ENCODE measurements around the gene GOLGA6D.
"Not testable (repeated sequence)": the region's sequence is repeated elsewhere in the genome, so short reads cannot be mapped to it uniquely, and the experiment has no call there.

Gene GOLGA6D

DNA sequence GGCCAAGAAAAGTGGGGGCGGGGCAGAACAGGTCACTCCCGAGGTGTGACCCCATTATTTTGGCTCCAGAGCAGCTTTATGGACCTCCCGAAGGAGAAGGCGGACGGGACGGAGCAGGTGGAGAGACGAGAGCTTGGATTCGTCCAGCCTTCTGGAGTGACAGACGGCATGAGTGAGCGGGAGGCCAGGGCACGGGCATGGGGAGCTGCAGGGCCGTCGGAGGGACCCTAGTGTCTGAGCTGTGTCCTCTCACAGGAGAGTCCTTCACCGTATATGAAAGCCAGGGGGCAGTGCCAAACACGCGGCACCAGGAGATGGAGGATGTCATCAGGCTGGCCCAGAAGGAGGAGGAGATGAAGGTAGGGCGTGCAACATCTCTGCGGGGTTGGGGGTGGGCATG is 11.0 kb downstream of the GOLGA6D start:
- not testable (repeated sequence) for DNase-seq (ENCODE audit: low read depth)

DNA sequence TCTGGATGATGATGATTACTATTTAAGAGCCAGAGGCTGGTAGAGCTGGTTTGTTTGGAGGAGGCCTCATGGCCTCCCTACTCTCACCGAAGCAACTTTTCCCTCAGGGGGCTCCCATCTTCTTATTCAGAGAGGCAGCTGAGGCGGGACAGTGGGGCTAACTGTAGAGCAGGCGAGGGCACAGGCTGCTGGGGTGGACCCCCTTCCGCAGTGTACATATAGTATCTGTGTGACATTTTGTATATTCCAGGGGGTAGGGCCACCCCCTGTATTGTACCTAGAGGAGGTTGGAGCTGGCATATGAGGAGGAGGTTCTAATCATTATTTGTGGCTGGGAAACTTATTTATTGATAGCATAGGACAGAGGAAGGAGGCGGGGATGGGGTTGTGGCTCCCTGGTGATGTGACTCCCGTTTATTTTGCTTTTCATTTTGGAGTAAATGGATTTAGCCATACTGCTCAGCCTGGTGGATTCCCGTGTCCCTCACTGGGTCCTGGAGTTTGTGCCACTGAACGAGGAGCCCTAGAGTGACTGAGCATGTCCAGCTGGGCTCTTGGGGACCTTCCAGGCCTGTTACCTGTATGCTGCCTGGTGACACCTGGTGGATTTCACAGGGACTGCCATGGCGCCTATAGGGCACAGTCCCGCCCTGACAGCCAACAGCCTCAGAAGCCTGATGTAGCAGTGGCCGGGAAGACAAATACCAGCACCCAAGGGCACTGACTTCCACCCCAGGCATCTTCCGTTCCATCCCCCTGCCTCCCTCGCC is 16.1 kb downstream of the GOLGA6D start:
- DNase-seq (ENCODE audit: low read depth) = not testable (repeated sequence)

DNA sequence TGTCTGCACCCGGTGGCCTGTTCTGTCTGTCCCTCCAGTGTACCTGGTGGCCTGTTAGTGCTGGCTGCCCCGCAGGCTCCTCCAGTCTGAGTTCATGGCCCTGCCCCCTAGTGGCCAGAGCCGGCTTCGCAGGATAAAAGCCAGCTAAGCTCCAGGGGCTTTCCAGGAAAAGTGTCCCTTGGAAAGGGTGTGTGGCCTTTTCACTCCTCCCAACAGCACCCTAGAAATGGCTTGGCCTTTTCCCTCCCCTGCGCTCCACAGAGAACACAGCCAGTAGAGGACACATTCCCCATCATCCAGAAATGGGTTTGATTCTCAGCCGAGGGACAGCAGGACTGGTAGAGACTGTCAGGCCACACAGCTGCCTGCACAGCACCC is 16.7 kb downstream of the GOLGA6D start:
- DNase-seq (ENCODE audit: low read depth) = not testable (repeated sequence)

DNA sequence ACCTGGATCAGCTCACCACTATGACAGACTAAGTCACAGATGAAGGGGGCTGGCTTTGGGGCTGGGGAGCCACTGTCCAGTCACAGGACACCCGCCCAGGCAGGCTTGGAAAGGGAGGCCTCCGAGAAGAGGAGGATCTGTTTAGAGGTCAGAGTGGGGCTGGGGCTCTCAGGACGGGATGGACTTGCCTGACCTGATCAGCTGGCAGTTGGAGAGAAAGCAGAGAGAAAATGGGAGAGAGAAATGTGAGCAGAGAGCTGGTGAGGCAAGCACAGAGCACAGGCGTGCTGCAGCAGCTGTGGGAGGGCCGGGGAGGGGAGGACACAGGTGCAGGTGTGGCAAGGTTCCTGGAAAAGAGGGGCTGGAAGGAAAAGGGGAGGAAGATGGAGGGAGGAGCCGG is 17.4 kb downstream of the GOLGA6D start:
- DNase-seq (ENCODE audit: low read depth) = not testable (repeated sequence)

DNA sequence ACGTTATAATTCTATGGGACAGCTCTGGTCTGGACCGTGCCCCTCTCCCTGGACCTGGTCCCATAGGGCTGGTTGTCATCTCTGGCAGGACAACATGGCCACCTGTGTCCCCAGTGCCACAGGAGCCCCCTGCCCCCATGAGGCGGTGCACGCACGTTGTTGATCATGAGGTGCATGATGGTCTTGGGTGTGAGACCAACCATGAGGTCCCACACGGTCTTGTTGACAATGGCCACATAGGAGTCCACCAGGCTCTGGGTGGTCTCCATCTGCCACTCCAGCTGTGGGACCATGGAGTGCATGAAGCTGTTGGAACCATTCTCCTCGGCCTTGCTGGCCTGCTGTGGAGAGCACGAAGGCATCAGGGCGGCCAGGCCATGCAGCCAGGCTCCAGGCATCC is 19.7 kb downstream of the GOLGA6D start:
- DNase-seq (ENCODE audit: low read depth) = no peak

DNA sequence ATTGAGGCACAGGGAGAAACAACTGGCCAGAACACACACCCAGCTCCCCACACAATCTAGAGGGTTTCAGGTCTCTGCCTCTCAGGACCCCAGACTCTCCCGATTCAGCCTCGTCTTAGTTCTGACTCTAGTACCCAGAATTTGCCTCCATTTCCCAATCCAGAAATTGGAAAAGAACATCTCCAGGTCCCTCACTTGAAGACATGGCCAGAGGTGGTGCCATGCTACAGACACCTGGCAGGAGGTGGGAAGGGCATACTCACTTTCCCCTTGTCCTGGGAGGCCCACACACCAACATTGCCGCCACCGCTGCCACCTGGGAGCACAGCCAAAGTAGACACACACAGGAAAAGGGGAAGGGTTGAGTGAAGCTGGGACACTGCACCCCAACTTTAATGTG is 20.1 kb downstream of the GOLGA6D start:
- not testable (repeated sequence) for DNase-seq (ENCODE audit: low read depth)

DNA sequence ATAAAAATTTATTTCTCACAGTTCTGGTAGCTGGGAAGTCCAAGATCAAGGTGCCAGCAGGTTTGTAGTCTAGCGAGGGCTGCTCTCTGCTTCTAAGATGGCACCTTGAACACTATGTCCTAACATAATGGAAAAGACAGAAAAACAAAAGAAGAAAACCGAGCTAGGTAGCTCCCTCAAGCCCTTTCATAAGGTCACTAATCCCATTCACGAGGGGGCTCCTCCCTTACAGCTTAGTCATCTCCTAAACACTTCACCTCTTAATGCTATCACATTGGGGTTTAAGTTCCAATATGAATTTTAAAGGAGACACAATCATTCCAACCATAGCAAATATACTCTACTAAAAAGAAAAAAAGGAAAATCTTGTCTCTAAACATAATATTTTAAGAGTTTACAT is 23.6 kb downstream of the GOLGA6D start:
- DNase-seq (ENCODE audit: low read depth) = no peak

DNA sequence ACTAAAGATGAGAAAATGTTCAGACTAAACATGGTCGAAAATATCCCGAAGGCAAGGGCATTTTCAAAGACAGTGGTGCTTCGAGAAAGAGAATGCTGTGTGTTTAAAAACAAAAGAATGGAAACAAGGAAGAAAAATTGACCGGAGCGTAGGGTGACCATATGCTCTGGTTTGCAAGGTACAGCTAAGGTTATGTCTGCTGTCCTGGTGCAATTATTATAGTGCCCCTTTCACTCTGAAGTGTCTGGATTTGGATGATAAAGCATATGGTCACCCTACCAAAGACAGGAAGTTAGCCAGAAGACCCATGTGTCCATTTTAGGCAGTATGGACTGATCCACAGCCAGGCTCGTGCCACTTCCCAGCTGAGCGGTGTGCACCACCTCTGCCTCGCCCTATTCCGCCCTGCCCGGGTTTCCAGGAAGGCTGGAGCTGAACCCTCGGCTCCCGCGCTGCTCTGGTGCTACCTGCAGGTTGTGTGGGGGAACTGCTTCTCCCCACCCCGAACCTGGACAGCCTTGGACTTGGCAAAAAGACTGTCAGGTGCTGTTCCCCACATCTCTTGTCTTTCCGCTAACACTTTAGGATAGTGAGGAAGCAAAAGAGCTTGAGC is 25.2 kb downstream of the GOLGA6D start:
- no peak for DNase-seq (ENCODE audit: low read depth)

DNA sequence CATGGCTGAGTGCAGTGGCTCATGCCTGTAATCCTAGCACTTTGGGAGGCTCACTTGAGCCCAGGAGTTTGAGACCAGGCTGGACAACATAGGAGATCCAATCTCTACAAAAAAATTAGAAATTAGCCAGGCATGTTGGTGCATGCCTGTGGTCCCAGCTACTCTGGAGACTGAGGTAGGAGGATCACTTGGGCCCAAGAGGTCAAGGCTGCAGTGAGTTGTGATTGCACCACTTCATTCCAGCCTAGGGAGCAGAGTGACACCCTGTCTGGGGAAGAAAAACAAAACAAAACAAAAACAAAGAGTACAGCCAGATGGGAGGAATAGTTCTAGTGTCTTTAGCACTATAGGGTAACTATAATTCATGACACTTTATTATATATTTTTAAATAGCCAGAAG is 27.1 kb downstream of the GOLGA6D start:
- no peak for DNase-seq (ENCODE audit: low read depth)

DNA sequence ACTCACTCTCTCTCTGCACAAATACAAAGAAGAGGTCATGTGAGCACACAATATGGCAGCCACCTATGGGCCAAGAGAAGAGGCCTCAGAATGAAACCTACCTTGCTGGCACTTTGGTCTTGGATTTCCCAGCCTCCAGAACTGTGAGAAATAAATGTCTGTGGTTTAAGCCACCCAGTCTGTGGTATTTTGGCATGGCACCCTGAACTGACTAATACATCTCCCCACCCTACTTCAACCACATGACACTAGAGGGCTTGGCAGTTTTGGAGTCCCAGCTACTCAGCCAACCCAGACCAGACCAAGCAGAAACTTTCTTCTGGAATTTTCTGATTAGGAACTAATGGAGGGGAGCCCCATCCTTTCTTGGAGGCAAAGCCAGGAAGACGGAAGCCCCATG is 29.9 kb downstream of the GOLGA6D start:
- peak; percentile 60 for DNase-seq (ENCODE audit: low read depth)

DNA sequence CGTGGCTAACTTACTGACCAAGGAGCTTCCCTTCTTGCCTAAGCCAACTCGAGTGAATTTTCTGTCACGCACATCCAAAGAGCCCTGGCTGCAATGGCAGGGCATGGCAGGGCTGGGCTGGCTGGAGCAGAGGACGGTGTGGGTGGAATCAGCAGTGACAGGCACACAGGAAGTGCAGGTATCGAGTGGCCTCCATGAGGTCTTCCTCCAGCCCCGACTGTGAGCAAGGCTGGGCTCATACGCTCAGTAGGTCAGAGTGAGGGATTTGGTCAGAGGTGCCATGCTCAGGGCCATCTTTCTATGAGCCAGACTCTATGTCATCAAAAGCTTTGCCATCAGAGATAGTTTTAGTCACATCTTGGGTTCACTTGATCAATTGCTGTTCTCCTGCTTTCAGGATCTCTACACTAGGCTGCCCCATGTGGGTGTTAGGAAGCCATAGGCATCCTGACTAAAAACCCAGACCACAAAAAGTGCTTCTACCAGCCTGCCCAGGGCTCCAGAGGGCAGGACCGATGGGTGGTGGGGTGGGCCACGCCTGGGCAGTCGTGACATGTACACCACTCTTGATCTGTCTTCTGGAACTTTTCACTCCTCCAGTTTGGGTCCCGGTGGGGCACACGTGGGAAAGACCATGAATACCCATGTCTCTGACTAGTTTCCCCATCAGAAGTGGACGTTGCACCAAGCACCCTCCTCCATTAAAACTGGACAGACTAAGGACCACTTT is 30.6 kb downstream of the GOLGA6D start:
- no peak for DNase-seq (ENCODE audit: low read depth)

DNA sequence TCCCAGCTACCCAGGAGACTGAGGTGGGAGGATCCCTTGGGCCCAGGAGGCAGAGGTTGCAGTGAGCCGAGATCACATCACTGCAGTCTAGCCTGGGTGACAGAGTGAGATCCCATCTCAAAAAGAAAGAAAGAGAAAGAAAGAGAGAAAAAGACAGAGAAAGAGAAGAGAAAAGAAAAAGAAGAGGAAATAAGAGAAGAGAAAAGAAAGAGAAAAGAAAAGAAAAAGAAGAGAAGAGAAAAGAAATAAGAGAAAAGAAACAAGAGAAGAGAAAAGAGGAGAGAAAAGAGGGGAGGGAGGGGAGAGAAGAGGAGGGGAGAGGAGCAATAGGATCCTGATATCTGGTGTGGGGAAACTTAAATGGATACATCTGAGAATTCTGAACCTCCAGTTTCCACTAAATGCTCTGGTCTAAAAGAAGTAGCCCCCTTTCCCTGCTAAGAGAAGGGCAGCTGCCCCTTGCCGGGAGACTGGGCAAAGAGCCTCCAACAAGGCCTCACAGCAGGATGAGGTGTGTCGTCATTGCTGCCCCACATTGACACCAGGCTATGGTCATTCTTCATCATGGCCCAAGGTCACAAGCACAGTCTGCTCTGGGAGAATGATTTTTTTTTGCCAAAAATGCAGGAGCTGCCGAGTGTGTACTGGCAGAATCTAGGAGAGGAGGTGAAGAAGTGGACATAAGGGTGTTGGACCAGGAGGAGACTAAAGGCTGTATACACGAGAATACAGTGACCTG is 32.1 kb downstream of the GOLGA6D start:
- no peak for DNase-seq (ENCODE audit: low read depth)

DNA sequence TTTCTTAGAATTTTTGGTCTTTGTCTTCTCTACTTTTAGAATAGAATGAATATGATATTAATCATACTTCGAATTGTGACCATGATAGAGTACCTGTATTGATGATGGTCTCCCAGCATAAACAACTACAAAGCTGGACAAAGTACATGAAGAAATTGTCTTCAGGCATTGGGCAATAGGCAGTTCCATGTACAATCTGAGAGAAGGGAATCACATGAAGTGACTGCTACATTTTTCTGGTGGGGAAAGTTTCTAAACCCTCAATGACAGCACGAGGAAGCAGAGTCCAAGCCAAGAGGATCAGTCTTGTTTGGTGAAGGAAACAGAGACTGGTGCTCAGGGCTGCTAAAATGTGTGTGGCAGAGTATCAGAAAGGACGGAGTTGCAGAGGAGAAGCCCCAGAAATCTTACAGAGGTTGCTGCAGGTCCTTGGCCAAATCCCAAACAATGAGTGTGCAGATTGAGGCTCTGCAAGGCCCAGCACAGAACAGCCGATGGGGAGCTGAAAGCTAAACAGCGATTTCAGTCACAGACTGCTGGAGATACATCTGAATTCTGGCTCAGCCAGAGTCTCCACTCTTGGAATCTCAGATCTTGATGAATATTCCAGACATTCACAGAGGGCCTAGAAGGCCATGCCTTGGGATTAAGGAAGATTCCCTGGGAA is 36.7 kb downstream of the GOLGA6D start:
- DNase-seq (ENCODE audit: low read depth) = not testable (repeated sequence)

DNA sequence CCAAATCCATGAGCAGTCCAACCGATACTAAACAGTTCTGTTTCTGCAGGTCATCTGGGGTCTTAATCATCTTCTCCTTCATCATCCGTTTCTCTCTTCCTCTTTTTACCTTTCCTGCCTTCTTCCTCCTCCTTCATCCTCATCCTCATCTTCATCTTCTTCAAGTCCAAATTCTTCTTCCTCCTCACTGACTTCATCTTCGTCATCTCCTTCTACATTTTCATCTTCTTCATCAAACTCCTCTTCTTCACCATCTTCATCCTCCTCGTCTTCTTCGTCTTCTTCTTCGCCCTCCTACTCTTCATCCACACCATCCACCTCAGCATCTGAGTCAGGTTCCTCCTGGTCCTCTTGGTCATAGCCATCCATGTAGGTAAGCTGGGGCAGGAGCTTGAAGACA is 39.1 kb downstream of the GOLGA6D start:
- DNase-seq (ENCODE audit: low read depth) = no peak

DNA sequence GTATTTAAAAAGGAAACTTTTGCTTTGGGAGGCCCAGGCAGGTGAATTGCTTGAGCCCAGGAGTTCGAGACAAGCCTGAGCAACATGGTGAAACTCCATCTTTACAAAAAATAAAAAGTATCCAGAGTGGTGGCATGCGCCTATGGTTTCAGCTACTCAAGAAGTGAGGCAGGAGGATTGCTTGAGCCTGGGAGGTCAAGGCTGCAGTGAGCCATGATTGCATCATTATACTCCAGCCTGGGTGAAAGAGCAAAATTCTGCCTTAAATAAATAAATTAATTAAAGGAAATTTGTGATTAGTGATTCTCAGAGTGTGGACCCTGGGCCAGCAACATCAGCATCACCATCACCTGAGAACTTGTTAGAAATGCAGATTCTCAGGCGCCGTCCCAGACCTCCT is 43.3 kb downstream of the GOLGA6D start:
- DNase-seq (ENCODE audit: low read depth) = no peak

DNA sequence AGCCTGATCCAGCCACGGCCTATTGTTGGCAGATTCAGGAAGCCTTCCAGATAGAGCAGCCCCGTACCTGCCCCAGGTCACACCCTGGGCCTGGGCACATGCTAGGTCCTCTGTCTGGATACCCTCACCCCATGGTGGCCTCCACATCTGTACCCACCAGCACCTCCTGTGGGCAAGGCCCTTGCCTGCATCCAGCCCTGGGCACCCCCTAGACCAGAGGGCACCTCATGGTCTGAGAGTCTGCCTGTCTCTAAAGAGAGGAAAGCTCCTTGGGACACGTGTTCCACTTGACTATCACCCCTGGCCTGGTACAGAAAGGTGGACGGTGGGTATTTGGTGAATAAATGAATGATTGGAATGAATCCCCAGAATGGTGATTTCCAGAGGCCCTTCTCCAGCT is 44.4 kb downstream of the GOLGA6D start:
- no peak for DNase-seq (ENCODE audit: low read depth)

DNA sequence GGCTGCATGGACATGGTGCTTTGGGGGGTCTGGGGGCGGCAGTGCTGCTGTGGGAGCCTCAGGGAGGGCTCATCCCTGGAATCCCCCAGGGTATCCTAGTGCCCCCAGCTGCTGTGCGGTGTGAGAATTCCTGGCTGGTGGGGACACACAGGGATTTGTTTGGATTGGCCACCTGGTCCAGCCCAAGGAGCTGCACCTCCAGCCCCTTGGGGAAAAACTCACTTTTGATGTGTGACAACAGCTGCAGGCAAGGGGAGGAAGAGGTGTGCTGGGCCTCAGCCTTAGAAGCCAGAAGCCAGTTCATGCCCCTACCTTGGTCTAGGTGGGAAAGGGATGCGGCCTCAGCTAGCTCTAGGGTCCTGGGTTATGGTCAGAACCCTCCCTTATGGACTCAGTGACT is 44.9 kb downstream of the GOLGA6D start:
- DNase-seq (ENCODE audit: low read depth) = no peak

DNA sequence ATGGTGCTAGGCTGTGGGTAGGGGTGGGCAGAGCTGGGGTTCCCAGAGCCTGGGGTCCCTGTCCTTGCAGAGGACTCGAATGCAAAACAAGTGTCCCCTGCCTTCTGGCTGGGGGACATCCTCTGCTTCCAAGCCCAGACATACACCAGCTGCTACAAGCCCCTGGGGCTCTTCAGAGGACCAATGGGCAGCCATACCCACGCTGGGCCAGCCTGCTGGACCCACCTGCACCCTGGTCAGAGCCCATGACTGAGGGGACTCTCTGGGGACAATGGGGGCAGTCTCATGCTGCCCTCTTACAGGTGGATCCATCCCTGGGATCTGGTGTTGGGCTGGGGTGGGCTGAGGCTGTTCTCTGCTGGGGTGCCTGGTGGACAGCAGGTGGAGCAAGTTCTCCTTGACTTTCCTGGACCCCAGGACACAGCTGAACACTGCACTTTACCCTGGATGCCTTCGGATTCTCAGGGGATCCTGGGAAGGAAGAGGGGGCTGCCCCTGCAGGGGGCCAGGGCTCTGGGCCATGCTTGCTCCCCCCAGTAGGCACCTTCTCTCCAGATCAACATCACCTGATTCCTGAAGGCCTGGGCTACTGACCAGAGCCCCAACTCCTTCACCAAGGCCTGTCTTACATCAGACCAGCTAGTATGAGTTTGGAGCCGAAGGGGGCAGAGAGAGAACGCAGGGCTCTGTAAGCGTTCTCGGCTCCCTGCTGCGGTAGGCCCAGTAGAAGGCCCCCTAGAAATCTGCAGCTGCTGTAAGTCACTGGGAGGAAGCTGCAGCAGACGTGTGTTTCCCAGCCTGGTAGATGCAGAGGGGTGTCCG is 46.1 kb downstream of the GOLGA6D start:
- DNase-seq (ENCODE audit: low read depth) = no peak

DNA sequence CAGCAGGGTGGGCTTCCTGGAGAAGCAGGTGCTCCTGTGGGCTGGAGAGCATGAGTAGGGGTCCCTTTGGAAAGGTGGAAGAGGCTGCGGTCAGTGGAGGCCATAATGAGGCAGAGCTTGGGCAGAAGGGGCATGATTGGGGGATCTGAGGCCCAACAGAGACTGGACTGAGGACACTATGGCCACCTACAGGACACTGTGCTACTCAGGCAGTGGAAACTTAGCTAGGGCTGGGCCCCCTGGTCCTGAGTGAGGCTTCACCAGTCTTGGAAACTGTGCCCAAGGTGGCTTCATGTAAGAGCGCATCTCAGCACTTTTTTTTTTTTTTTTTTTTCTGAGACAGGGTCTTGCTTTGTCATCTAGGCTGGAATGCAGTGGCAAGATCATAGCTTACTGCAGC is 46.9 kb downstream of the GOLGA6D start:
- DNase-seq (ENCODE audit: low read depth) = no peak

DNA sequence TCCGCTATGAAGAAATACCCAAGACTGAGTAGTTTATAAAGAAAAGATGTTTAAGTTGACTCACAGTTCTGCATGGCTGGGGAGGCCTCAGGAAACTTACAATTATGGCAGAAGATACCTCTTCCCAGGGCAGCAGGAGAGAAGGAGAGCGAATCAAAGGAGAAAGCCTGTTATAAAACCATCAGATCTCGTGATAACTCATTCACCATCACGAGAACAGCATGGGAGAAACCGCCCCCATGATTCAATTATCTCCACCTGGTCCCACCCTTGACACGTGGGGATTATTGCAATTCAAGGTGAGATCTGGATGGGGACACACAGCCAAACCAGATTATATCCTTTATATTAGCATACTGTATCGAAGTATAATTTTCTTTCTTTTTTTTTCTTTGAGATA is 49.5 kb downstream of the GOLGA6D start:
- not testable (repeated sequence) for DNase-seq (ENCODE audit: low read depth)
